SH-SY5Y (cell line): ENCODE data around the gene PDXK.

ENCODE experiments used
- GATA2 ChIP-seq: IDR thresholded peaks from 2 replicates; pipeline ENCODE4 v1.6.1; 2011; ENCODE audit warnings: mild to moderate bottlenecking, low read depth, low read length
- GATA3 ChIP-seq: IDR thresholded peaks from 2 replicates; pipeline ENCODE4 v1.6.1; 2011; ENCODE audit warnings: low read depth, mild to moderate bottlenecking, low read length, moderate library complexity

The PDXK gene

GRCh38 chr21:43708745-43709381 is 10.1 kb upstream of the PDXK start:
- TF ChIP-seq GATA2 (no peak), GATA3 (no peak)

- TF ChIP-seq GATA2: no peak
- TF ChIP-seq GATA3: no peak
Observed at GRCh38 chr21:43712268-43712942, 6.5 kb upstream of the PDXK start.

- TF ChIP-seq GATA2 (no peak), GATA3 (no peak)
Observed at GRCh38 chr21:43716376-43717165, 2.4 kb upstream of the PDXK start.

- TF ChIP-seq GATA3 (no peak), GATA2 (no peak)
Observed at GRCh38 chr21:43717166-43717853, 1.6 kb upstream of the PDXK start.

GRCh38 chr21:43717967-43718871 is 710 bp upstream of the PDXK start:
- TF ChIP-seq GATA3: no peak

- no peak for TF ChIP-seq GATA2
- no peak for TF ChIP-seq GATA3
Observed at GRCh38 chr21:43719748-43720538, 1.0 kb downstream of the PDXK start.

GRCh38 chr21:43720539-43721166 is 1.7 kb downstream of the PDXK start:
- TF ChIP-seq GATA3: no peak
- TF ChIP-seq GATA2: no peak

- TF ChIP-seq GATA3: no peak
- TF ChIP-seq GATA2: no peak
Observed at GRCh38 chr21:43721206-43721605, 2.3 kb downstream of the PDXK start.

- no peak for TF ChIP-seq GATA3
- no peak for TF ChIP-seq GATA2
Observed at GRCh38 chr21:43721939-43722338, 3.0 kb downstream of the PDXK start.

GRCh38 chr21:43723648-43724047 is 4.7 kb downstream of the PDXK start:
- no peak for TF ChIP-seq GATA2
- no peak for TF ChIP-seq GATA3

- TF ChIP-seq GATA2: no peak
Observed at GRCh38 chr21:43726686-43727518, 8.0 kb downstream of the PDXK start.
